Heart left ventricle (tissue), 16 donors: Measurements from ENCODE around the gene SCN8A. TPM values are rescaled to one million over a fixed set of nuclear protein-coding genes. Genes with fewer than 3 reads are reported as not detected.
"Not testable (repeated sequence)": the region's sequence is repeated elsewhere in the genome, so short reads cannot be mapped to it uniquely, and the experiment has no call there.

Source experiments
- ATAC-seq, 4 donors: fragments of 200-7000 bp; cut with Tn5 transposase; one replicate each; pipeline ENCODE4 v1.9.1; 2020 to 2022; ENCODE audit warnings: moderate library complexity in 4 of 4, mild to moderate bottlenecking in 3 of 4, moderate number of reproducible peaks in 1 of 4
- DNase-seq, 5 donors: peaks; one replicate each; pipeline ENCODE4 v3.0.0-alpha.2; 2020
- H3K27ac ChIP-seq, 12 donors: fragments of 200-600 bp; sonication (generic) in 4 of 12; one replicate each; pipeline versions ENCODE4 v1.5.0 to v1.8.0; 2016 to 2022; ENCODE audit warnings: mild to moderate bottlenecking in 2 of 12
- H3K27me3 ChIP-seq, 9 donors: fragments of 200-600 bp; sonication (generic) in 2 of 9; one replicate each; pipeline versions ENCODE4 v1.5.1 to v1.8.0; 2016 to 2022; ENCODE audit warnings: mild to moderate bottlenecking in 3 of 9
- H3K36me3 ChIP-seq, 9 donors: fragments of 200-600 bp; sonication (generic) in 2 of 9; one replicate each; pipeline versions ENCODE4 v1.5.0 to v1.8.0; 2018 to 2022; ENCODE audit warnings: mild to moderate bottlenecking in 2 of 9
- H3K4me1 ChIP-seq, 12 donors: fragments of 200-600 bp; sonication (generic) in 4 of 12; one replicate each; pipeline versions ENCODE4 v1.5.0 to v1.8.0; 2016 to 2022; ENCODE audit warnings: mild to moderate bottlenecking in 3 of 12
- H3K4me3 ChIP-seq, 12 donors: fragments of 200-600 bp; sonication (generic) in 4 of 12; one replicate each; pipeline versions ENCODE4 v1.5.0 to v1.8.0; 2017 to 2022; ENCODE audit warnings: mild to moderate bottlenecking in 9 of 12, moderate library complexity in 4 of 12
- H3K9me3 ChIP-seq, 12 donors: fragments of 200-600 bp; sonication (generic) in 4 of 12; one replicate each; pipeline versions ENCODE4 v1.5.0 to v1.8.0; 2016 to 2022; ENCODE audit warnings: mild to moderate bottlenecking in 1 of 12
- POLR2A ChIP-seq, 2 donors: fragments of 450-650 bp; IDR thresholded peaks; one replicate each; pipeline ENCODE4 v1.6.1; 2017; ENCODE audit warnings: antibody characterized with exemption in 2 of 2, mild to moderate bottlenecking in 2 of 2, moderate library complexity in 2 of 2
- WGBS, 4 donors: extraction: QIAGEN DNeasy Blood & Tissue Kit in 2 of 4; methylation state at CpG; one replicate each; pipeline versions ENCODE4 v1.1.5 to v1.1.7; 2013 to 2018; 5-methylcytosine and 5-hydroxymethylcytosine counted together
- intact Hi-C, 10 donors: fragments of 100-400 bp; cut with DNase I; formaldehyde crosslinking; loops; one replicate each; pipeline versions ENCODE4 v1.11.1 to v1.14.2; 2022
- polyA plus RNA-seq, 2 donors: library from polyadenylated mRNA; stranded (reverse); fragments of 200-250 nt; gene quantifications; one replicate each; pipeline ENCODE4 v1.2.3, GENCODE V29; 2013
- total RNA-seq, 9 donors: library from RNA; depleted of rRNA in 2 of 9; stranded (reverse); fragments of >200 nt in 2 of 9; fragmentation: NEBNext Ultra II Directional in 3 of 9; extraction: Animal tissue kit (Norgen Biotek cat#: 25700) in 3 of 9; gene quantifications; one replicate each; pipeline versions ENCODE4 v1.1.0 to v1.2.4, GENCODE V29; 2016 to 2023
- TF ChIP-seq, protein P1 (sequence below), 12 donors: fragments of 200-600 bp; sonication (generic) in 4 of 12; IDR thresholded peaks; one replicate each; pipeline versions ENCODE4 v1.5.0 to v1.8.0; 2018 to 2022; ENCODE audit warnings: antibody characterized with exemption in 12 of 12, mild to moderate bottlenecking in 5 of 12
- donor health status: ischemic (EF 13 %, LVEDD 7.1; RV severe dilation, severe dysfunction).
- donor health status: healthy with polysubstance abuse.
- donor health status: DM: no; HTN: yes; CAD: no.
- donor health status: DM: no; HTN: no; CAD: no.
- donor health status: ischemic (EF 25% LVEDD 6.9; RV normal size, moderate dysfunction).
- donor health status: ischemic (EF 25% LVEDD 5.7; RV mildly dilated, moderate dysfunction).
- donor health status: healthy.
- donor health status: DM: yes; HTN: yes; CAD: no.
- donor health status: ischemic (EF 35%, LVEDD 5.7; RV mildly dilated, moderate dysfunction).
- donor health status: nonischemic (EF 11% LVEDD 7.7; RV severe dilation, severe dysfunction).
- donor health status: DM: yes; HTN: yes; CAD: no.
- donor health status: PGD.
- donor health status: ischemic (EF 29% LVEDD 5.4; RV normal size, mild dysfunction).
- donor health status: nonischemic (EF 23%, LVEDD 6.1; RV moderate dilation, normal function).

SCN8A gene
- total and polyA plus RNA-seq, 11 donors, result 0.17 to 0.97 (median 0.32) TPM

DNA sequence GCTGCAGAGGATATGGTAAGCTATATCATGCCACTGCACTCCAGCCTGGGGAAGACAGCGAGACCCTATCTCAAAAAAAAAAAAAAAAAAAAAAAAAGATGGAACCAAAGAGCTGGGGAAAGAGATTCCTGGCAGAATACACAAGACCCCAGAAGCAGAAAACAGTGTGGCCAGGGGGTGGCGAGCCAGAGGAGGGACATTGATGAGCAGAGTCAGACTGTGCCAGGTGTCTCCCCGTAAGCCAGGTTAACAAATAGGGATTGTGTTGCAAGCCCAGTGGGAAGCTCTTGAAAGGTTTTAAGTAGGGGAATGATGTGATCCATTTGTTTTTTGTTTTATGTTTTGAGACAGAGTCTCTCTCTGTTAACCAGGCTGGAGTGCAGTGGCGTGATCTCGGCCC is 201.4 kb downstream of the SCN8A start:
- ATAC-seq (no peak), DNase-seq (no peak)
- intact Hi-C loops, result no loop called here
- H3K27me3 ChIP-seq, result no peaks in the 10 kb centered on the region
- H3K36me3 ChIP-seq, result no peaks in the 10 kb centered on the region
- WGBS, 4 donors, result 92 to 98% (median 94%) methylated on average over 5 of the region's 5 CpGs
- H3K27ac ChIP-seq, result no peak overlapping the region
- TF ChIP-seq POLR2A (IDR thresholded peaks at IDR 0.05), result no peak
- TF ChIP-seq, protein P1, sequence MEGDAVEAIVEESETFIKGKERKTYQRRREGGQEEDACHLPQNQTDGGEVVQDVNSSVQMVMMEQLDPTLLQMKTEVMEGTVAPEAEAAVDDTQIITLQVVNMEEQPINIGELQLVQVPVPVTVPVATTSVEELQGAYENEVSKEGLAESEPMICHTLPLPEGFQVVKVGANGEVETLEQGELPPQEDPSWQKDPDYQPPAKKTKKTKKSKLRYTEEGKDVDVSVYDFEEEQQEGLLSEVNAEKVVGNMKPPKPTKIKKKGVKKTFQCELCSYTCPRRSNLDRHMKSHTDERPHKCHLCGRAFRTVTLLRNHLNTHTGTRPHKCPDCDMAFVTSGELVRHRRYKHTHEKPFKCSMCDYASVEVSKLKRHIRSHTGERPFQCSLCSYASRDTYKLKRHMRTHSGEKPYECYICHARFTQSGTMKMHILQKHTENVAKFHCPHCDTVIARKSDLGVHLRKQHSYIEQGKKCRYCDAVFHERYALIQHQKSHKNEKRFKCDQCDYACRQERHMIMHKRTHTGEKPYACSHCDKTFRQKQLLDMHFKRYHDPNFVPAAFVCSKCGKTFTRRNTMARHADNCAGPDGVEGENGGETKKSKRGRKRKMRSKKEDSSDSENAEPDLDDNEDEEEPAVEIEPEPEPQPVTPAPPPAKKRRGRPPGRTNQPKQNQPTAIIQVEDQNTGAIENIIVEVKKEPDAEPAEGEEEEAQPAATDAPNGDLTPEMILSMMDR (IDR thresholded peaks at IDR 0.05), result no peak
- no peak overlapping the region for H3K4me3 ChIP-seq
- H3K9me3 ChIP-seq, result no peaks in the 10 kb centered on the region
- no peaks in the 10 kb centered on the region for H3K4me1 ChIP-seq

DNA sequence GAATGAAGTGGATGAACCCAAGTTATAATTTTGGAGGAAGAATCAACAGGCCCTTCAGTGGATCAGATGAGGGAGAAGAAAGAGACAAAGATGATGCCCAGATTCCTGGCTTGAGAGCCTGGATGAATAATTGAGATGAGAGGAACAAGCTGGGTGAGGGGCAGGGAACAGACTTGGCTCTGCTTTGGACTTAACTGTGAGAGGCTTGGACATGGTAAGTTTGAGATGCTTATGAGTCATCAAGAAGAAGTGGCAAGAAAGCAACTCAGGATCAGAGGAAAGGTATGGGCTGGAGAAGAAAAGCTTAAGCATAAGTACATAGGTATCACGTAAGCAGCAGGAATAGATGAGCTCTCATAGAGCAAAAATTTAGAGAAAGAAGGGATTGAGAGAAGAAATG is 202.2 kb downstream of the SCN8A start:
- no peak for TF ChIP-seq POLR2A (IDR thresholded peaks at IDR 0.05)
- TF ChIP-seq, protein P1 (IDR thresholded peaks at IDR 0.05), result no peak

DNA sequence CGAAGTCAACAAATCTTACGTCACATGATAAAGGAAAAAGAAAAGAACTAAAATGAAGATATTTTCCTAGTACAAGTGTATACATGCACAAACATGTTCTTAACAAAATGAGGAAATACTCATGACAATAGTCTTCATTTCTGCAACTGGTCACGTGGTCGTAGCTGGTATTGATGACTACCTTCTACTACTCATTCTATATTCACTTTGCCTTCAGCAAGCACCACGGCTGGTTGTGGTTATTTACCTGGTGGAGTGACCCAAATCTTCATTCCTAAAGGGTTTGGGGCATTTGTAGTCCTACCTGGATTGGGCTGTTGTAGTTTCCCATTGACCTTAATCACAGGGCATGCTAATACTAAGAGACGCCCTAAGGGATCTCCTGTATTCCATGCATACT is 206.3 kb downstream of the SCN8A start:
- DNase-seq (no peak), ATAC-seq (no peak)
- no peaks in the 10 kb centered on the region for H3K4me1 ChIP-seq
- 90 to 94% (median 92%) methylated on average over 6 of the region's 6 CpGs for WGBS, 4 donors
- intact Hi-C loops, result no loop called here
- H3K4me3 ChIP-seq, result no peak overlapping the region
- no peak overlapping the region for H3K27ac ChIP-seq
- TF ChIP-seq, protein P1 (IDR thresholded peaks at IDR 0.05), result no peak
- TF ChIP-seq POLR2A (IDR thresholded peaks at IDR 0.05), result no peak
- H3K27me3 ChIP-seq, result no peaks in the 10 kb centered on the region
- H3K9me3 ChIP-seq, result no peaks in the 10 kb centered on the region
- H3K36me3 ChIP-seq, result no peaks in the 10 kb centered on the region

More for the DNA sequence above, 202.2 kb downstream of the SCN8A start:
- ATAC-seq (no peak), DNase-seq (no peak)
- WGBS, 4 donors, result 92 to 100% (median 100%) methylated on average over 1 of the region's 1 CpG
- intact Hi-C loops, result no loop called here
- Histone ChIP-seq H3K36me3 (no peaks in the 10 kb centered on the region), H3K27me3 (no peaks in the 10 kb centered on the region), H3K9me3 (no peaks in the 10 kb centered on the region), H3K4me3 (no peak overlapping the region), H3K4me1 (no peaks in the 10 kb centered on the region), H3K27ac (no peak overlapping the region)

DNA sequence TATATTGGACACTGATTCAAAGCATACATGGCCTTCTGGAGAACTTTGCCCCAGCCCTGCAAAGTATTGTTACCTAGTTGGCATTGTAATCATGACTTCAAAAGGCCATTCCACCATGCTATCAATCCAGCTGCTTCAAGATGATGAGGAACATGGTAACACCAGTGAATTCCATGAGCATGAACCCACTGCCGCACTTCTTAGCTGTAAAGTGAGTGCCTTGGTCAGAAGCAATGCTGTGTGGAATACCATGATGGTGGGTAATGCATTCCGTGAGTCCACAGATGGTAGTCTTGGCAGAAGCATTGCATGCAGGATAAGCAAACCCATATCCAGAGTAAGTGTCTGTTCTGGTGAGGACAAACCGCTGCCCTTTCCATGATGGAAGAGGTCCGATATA is 207.0 kb downstream of the SCN8A start:
- H3K27me3 ChIP-seq, ATAC-seq, H3K27ac ChIP-seq, H3K9me3 ChIP-seq, intact Hi-C loops, H3K4me3 ChIP-seq, H3K36me3 ChIP-seq, DNase-seq, H3K4me1 ChIP-seq: not testable (repeated sequence)
- WGBS, 4 donors, result 81 to 98% (median 94%) methylated on average over 4 of the region's 4 CpGs

DNA sequence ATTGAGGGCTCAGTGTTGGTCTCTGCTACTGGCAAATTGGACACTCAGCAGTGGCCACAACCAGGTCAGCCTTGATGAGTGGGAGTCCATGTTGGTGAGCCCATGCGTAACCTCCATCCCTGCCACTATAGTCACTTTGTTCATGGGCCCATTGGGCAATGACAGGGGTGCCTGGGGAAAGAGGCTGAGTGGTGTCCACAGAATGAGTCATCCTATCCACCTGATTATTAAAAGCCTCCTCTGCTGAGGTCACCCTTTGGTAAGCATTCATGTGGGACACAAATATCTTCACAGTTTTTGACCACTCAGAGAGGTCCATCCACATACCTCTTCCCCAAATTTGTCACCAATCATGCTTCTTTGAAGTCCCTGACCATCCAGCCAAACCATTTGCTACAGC is 207.5 kb downstream of the SCN8A start:
- DNase-seq (no peak), ATAC-seq (no peak)
- Histone ChIP-seq H3K9me3 (no peaks in the 10 kb centered on the region), H3K27me3 (no peaks in the 10 kb centered on the region), H3K4me1 (no peaks in the 10 kb centered on the region), H3K4me3 (no peak overlapping the region), H3K27ac (no peak overlapping the region), H3K36me3 (no peaks in the 10 kb centered on the region)
- no peak for TF ChIP-seq POLR2A (IDR thresholded peaks at IDR 0.05)
- TF ChIP-seq, protein P1 (IDR thresholded peaks at IDR 0.05), result no peak
- WGBS, 4 donors, result 95 to 100% (median 97%) methylated on average over 1 of the region's 1 CpG
- intact Hi-C loops, result no loop called here
